ENCODE results near the gene CAMTA1.

Gene CAMTA1

GRCh38 chr1:7473223-7474142, 688.2 kb downstream of the CAMTA1 start:
- no peak overlapping the region for H3K4me3 ChIP-seq (ENCODE audit: low read depth, low read length)
- no peak for DNase-seq (ENCODE audit: low read depth)
- TF ChIP-seq CTCF (IDR thresholded peaks at IDR 0.05; ENCODE audit: insufficient read depth, low read depth, low read length, missing control alignments) = no peak

DNA sequence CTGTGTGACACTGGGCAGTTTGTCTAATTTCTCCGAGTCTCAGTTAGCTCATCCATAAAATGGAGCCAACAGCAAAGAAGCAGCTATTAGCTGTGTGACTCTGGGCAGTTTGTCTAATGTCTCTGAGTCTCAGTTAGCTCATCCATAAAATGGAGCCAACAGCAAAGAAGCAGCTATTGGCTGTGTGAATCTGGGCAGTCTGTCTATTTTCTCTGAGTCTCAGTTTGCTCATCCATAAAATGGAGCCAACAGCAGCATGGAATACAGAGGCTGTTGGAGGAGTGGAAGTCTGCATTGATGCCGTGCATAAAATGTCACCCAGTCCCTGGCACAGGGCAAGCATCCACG, 688.9 kb downstream of the CAMTA1 start:
- no peak overlapping the region for H3K4me3 ChIP-seq (ENCODE audit: low read depth, low read length)
- TF ChIP-seq CTCF (IDR thresholded peaks at IDR 0.05; ENCODE audit: insufficient read depth, low read depth, low read length, missing control alignments) = no peak
- no peak for DNase-seq (ENCODE audit: low read depth)

DNA sequence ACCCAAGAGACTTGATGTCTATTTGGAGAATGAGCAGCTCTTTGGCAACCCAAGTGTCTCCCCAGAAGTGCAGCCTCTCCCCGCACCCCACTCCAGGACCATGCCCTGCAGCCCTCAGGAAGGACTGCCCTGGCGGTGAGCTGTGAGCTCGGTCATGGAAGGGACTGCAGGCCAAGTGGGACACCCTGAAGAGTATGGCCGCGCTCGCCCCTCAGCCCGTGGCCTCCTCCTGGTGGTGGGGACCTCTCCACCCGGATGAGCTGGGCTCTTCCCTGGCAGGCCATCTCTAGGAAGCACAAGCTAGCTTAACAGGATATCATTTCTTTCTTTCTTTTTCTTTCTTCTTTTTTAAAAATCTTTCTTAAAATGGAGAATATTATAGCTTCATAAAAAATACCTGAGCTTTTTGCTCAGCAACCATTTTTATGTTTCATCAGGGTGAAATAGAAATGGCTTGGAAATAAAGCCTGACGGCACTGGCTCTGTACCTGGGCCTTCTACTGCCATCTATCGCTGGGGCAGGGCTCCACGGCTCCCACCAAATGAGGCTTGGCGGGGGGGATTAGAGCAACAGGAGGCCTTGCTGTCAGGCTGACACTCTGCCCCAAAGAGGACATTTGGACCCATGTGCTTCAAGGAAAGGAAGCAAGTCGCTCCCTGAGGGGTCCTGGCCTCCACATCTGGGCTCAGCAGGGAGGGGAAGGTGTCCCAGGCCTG, 689.7 kb downstream of the CAMTA1 start:
- DNase-seq (ENCODE audit: low read depth) = no peak
- no peak for TF ChIP-seq CTCF (IDR thresholded peaks at IDR 0.05; ENCODE audit: insufficient read depth, low read depth, low read length, missing control alignments)
- no peak overlapping the region for H3K4me3 ChIP-seq (ENCODE audit: low read depth, low read length)

GRCh38 chr1:7475691-7476090, 690.4 kb downstream of the CAMTA1 start:
- no peak overlapping the region for H3K4me3 ChIP-seq (ENCODE audit: low read depth, low read length)
- no peak for DNase-seq (ENCODE audit: low read depth)
- no peak for TF ChIP-seq CTCF (IDR thresholded peaks at IDR 0.05; ENCODE audit: insufficient read depth, low read depth, low read length, missing control alignments)

GRCh38 chr1:7476402-7476801, 691.1 kb downstream of the CAMTA1 start:
- no peak for TF ChIP-seq CTCF (IDR thresholded peaks at IDR 0.05; ENCODE audit: insufficient read depth, low read depth, low read length, missing control alignments)
- no peak overlapping the region for H3K4me3 ChIP-seq (ENCODE audit: low read depth, low read length)
- no peak for DNase-seq (ENCODE audit: low read depth)

- no peak for DNase-seq (ENCODE audit: low read depth)
- no peak for TF ChIP-seq CTCF (IDR thresholded peaks at IDR 0.05; ENCODE audit: insufficient read depth, low read depth, low read length, missing control alignments)
- no peak overlapping the region for H3K4me3 ChIP-seq (ENCODE audit: low read depth, low read length)
Measured at GRCh38 chr1:7476861-7477547, 691.8 kb downstream of the CAMTA1 start.

All from GM12865 (cell line).